NCI-H187 treated with DMSO at 0.1 percent for 48 hours (cell line): Measurements from ENCODE around the gene HOXA10.

ENCODE experiments used
- DNase-seq: peaks from one replicate; lab custom pipeline; 2025; lab: John Stamatoyannopoulos, UW

HOXA10 gene

GRCh38 chr7:27189997-27190748 is 16.1 kb upstream of the HOXA10 start:
- DNase-seq: no peak

- no peak for DNase-seq
Measured at GRCh38 chr7:27189295-27189996, 15.3 kb upstream of the HOXA10 start.

- DNase-seq: no peak
Measured at GRCh38 chr7:27188386-27189294, 14.5 kb upstream of the HOXA10 start.

GRCh38 chr7:27187475-27188385 is 13.6 kb upstream of the HOXA10 start:
- no peak for DNase-seq

- DNase-seq: no peak
Measured at GRCh38 chr7:27186668-27187474, 12.8 kb upstream of the HOXA10 start.

GRCh38 chr7:27185854-27186667 is 11.9 kb upstream of the HOXA10 start:
- no peak for DNase-seq

- no peak for DNase-seq
Measured at GRCh38 chr7:27185013-27185853, 11.1 kb upstream of the HOXA10 start, which contains the start of gene HOXA11. Gene HOXA11, minus strand, starts transcription at chr7:27185232. Its CDS starts 88 bp downstream, at chr7:27185144.

- no peak for DNase-seq
Measured at GRCh38 chr7:27184337-27185012, 10.4 kb upstream of the HOXA10 start.

GRCh38 chr7:27183682-27184336 is 9.7 kb upstream of the HOXA10 start:
- DNase-seq: no peak

- DNase-seq: no peak
Measured at GRCh38 chr7:27182861-27183681, 9.0 kb upstream of the HOXA10 start.

GRCh38 chr7:27182285-27182841 is 8.2 kb upstream of the HOXA10 start:
- no peak for DNase-seq

GRCh38 chr7:27181795-27182275 is 7.7 kb upstream of the HOXA10 start:
- DNase-seq: no peak

GRCh38 chr7:27180431-27181420 is 6.6 kb upstream of the HOXA10 start:
- no peak for DNase-seq

GRCh38 chr7:27179503-27180430 is 5.6 kb upstream of the HOXA10 start:
- DNase-seq: no peak
